ENCODE results near the gene PTH2R. TPM values are rescaled to one million over a fixed set of nuclear protein-coding genes. Genes with fewer than 3 reads are reported as not detected.
"Not testable (repeated sequence)": the region's sequence is repeated elsewhere in the genome, so short reads cannot be mapped to it uniquely, and the experiment has no call there.

PTH2R gene
- total RNA-seq, 2 experiments from 2014 or later = not detected

GRCh38 chr2:208477741-208478140 is 71.1 kb downstream of the PTH2R start:
- H3K9me3 ChIP-seq (ENCODE audit: control insufficient read depth in 1 of 2, insufficient read depth in 1 of 2, low read length in 2 of 2) = peaks cover 0 to 6% of the 10 kb centered on the region in 2 experiments
- H3K4me1 ChIP-seq (ENCODE audit: insufficient read depth, low read length) = no peaks in the 10 kb centered on the region
- no peak overlapping the region for H3K27ac ChIP-seq (ENCODE audit: low read depth in 1 of 2, low read length in 2 of 2)
- H3K4me3 ChIP-seq (ENCODE audit: low read length) = no peak overlapping the region
- Mint-ChIP-seq H3K4me1 (ENCODE audit: low read depth) (no peaks in the 10 kb centered on the region), H3K27ac (no peak overlapping the region), H3K9me3 (peaks cover 2% of the 10 kb centered on the region), H3K4me3 (no peak overlapping the region), H3K27me3 (no peaks in the 10 kb centered on the region), H3K36me3 (ENCODE audit: low read depth) (no peaks in the 10 kb centered on the region)
- ChIA-PET CTCF (no interaction called here), POLR2A (no interaction called here)
- DNase-seq = no peak
- intact Hi-C loops (cut with DNase I, micrococcal nuclease) = no loop called here
- no peaks in the 10 kb centered on the region for H3K36me3 ChIP-seq (ENCODE audit: insufficient read depth, low read length)
- no peak for TF ChIP-seq CTCF (IDR thresholded peaks at IDR 0.05)
- no peak for ATAC-seq (ENCODE audit: poor library complexity)
- H3K27me3 ChIP-seq (ENCODE audit: control insufficient read depth in 1 of 2, insufficient read depth in 2 of 2, low read length in 2 of 2) = no peaks in the 10 kb centered on the region

GRCh38 chr2:208479342-208479741 is 72.8 kb downstream of the PTH2R start:
- Mint-ChIP-seq H3K4me3 (no peak overlapping the region), H3K4me1 (ENCODE audit: low read depth) (no peaks in the 10 kb centered on the region), H3K9me3 (peaks cover 2% of the 10 kb centered on the region), H3K27ac (no peak overlapping the region), H3K36me3 (ENCODE audit: low read depth) (no peaks in the 10 kb centered on the region), H3K27me3 (no peaks in the 10 kb centered on the region)
- Histone ChIP-seq H3K27me3 (ENCODE audit: control insufficient read depth in 1 of 2, insufficient read depth in 2 of 2, low read length in 2 of 2) (no peaks in the 10 kb centered on the region), H3K4me1 (ENCODE audit: insufficient read depth, low read length) (no peaks in the 10 kb centered on the region), H3K27ac (ENCODE audit: low read depth in 1 of 2, low read length in 2 of 2) (no peak overlapping the region), H3K9me3 (ENCODE audit: control insufficient read depth in 1 of 2, insufficient read depth in 1 of 2, low read length in 2 of 2) (peaks cover 0 to 6% of the 10 kb centered on the region in 2 experiments), H3K36me3 (ENCODE audit: insufficient read depth, low read length) (no peaks in the 10 kb centered on the region), H3K4me3 (ENCODE audit: low read length) (no peak overlapping the region)
- ChIA-PET POLR2A (no interaction called here), CTCF (no interaction called here)
- no peak for ATAC-seq (ENCODE audit: poor library complexity)
- TF ChIP-seq CTCF (IDR thresholded peaks at IDR 0.05) = no peak
- DNase-seq = no peak
- intact Hi-C loops (cut with DNase I, micrococcal nuclease) = no loop called here

GRCh38 chr2:208481945-208482344 is 75.4 kb downstream of the PTH2R start:
- POLR2A ChIA-PET; H3K27me3 ChIP-seq (ENCODE audit: control insufficient read depth in 1 of 2, insufficient read depth in 2 of 2, low read length in 2 of 2); H3K27ac ChIP-seq (ENCODE audit: low read depth in 1 of 2, low read length in 2 of 2); CTCF ChIA-PET; H3K27me3 Mint-ChIP-seq; H3K27ac Mint-ChIP-seq; H3K36me3 ChIP-seq (ENCODE audit: insufficient read depth, low read length); H3K4me1 Mint-ChIP-seq (ENCODE audit: low read depth); H3K4me3 ChIP-seq (ENCODE audit: low read length); H3K4me1 ChIP-seq (ENCODE audit: insufficient read depth, low read length); intact Hi-C loops (cut with DNase I, micrococcal nuclease); H3K36me3 Mint-ChIP-seq (ENCODE audit: low read depth); H3K9me3 ChIP-seq (ENCODE audit: control insufficient read depth in 1 of 2, insufficient read depth in 1 of 2, low read length in 2 of 2); H3K4me3 Mint-ChIP-seq; H3K9me3 Mint-ChIP-seq; DNase-seq; ATAC-seq (ENCODE audit: poor library complexity): not testable (repeated sequence)

- DNase-seq; H3K4me3 Mint-ChIP-seq; H3K36me3 Mint-ChIP-seq (ENCODE audit: low read depth); ATAC-seq (ENCODE audit: poor library complexity); H3K27me3 Mint-ChIP-seq; POLR2A ChIA-PET; H3K27ac ChIP-seq (ENCODE audit: low read depth in 1 of 2, low read length in 2 of 2); H3K36me3 ChIP-seq (ENCODE audit: insufficient read depth, low read length); H3K4me3 ChIP-seq (ENCODE audit: low read length); H3K9me3 Mint-ChIP-seq; H3K4me1 Mint-ChIP-seq (ENCODE audit: low read depth); CTCF ChIA-PET; intact Hi-C loops (cut with DNase I, micrococcal nuclease); H3K4me1 ChIP-seq (ENCODE audit: insufficient read depth, low read length); H3K27me3 ChIP-seq (ENCODE audit: control insufficient read depth in 1 of 2, insufficient read depth in 2 of 2, low read length in 2 of 2); H3K27ac Mint-ChIP-seq; H3K9me3 ChIP-seq (ENCODE audit: control insufficient read depth in 1 of 2, insufficient read depth in 1 of 2, low read length in 2 of 2): not testable (repeated sequence)
Measured at GRCh38 chr2:208482453-208483015, 75.9 kb downstream of the PTH2R start.
